ENCODE measurements around the gene CIBAR2.

- TF ChIP-seq GATA1 (IDR thresholded peaks at IDR 0.05; ENCODE audit: low read depth, low read length) = no peak
- TF ChIP-seq POLR2A (IDR thresholded peaks at IDR 0.05; ENCODE audit: low read length) = no peak
These were observed 32.9 kb upstream of the CIBAR2 start for GRCh38 chr16:85145188-85145587.

Data from erythroblast (primary cell).